ENCODE measurements around the gene DAPK2. TPM values are rescaled to one million over a fixed set of nuclear protein-coding genes. Genes with fewer than 3 reads are reported as not detected.

Gene DAPK2
- total RNA-seq, 4 donors from 2014 or later: 64.6 to 189 (median 125) TPM

DNA sequence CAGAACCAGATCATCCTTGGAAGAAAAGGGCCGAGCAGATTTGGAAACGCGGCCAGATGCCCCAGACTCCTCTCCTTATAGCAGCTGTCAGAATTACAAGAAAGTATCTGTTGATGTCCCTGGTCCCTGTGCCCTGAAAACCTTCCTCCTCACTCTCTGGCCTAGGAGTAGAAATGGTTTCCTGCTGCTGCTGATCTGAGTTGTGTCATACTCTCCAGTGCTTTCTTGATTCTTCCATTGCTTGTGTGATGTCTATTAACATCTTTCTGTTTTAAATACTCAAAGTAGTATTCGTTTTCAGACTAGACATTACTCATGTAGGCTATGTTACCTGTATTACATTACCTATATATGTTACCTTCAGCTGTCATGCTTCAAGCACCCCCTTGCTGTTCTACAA, 185.7 kb downstream of the DAPK2 start:
- H3K36me3 ChIP-seq: no peaks in the 10 kb centered on the region
- no peaks in the 10 kb centered on the region for H3K9me3 ChIP-seq
- DNase-seq: no peak
- H3K27me3 ChIP-seq: no peaks in the 10 kb centered on the region
- TF ChIP-seq, protein P1, sequence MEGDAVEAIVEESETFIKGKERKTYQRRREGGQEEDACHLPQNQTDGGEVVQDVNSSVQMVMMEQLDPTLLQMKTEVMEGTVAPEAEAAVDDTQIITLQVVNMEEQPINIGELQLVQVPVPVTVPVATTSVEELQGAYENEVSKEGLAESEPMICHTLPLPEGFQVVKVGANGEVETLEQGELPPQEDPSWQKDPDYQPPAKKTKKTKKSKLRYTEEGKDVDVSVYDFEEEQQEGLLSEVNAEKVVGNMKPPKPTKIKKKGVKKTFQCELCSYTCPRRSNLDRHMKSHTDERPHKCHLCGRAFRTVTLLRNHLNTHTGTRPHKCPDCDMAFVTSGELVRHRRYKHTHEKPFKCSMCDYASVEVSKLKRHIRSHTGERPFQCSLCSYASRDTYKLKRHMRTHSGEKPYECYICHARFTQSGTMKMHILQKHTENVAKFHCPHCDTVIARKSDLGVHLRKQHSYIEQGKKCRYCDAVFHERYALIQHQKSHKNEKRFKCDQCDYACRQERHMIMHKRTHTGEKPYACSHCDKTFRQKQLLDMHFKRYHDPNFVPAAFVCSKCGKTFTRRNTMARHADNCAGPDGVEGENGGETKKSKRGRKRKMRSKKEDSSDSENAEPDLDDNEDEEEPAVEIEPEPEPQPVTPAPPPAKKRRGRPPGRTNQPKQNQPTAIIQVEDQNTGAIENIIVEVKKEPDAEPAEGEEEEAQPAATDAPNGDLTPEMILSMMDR (IDR thresholded peaks at IDR 0.05): no peak
- no peak for TF ChIP-seq POLR2A (IDR thresholded peaks at IDR 0.05)
- H3K27ac ChIP-seq: peak overlapping the region in 1 of 4 donors; percentile 65
- H3K4me1 ChIP-seq: no peaks in the 10 kb centered on the region
- H3K4me3 ChIP-seq: no peak overlapping the region

DNA sequence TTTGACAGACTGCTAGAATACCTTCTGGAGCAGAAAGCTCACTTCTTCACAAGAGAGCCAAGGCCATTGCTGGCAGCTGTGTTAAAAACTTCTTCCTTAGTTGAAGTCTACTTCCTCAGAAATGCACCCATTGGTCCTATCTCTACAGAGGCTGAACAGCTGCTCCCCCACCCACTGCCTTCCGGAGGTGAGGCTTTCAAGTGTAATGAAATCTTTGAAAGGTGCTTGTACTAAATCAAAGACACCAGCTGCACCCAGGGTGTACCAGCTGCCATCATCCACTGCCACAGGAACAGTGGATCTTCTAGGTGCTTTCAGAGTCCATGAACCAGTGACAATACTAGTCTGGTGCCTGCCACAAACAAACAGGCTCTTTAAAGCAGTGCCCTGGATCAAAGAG, 186.1 kb downstream of the DAPK2 start:
- no peak overlapping the region for H3K4me3 ChIP-seq
- no peaks in the 10 kb centered on the region for H3K36me3 ChIP-seq
- no peaks in the 10 kb centered on the region for H3K27me3 ChIP-seq
- H3K4me1 ChIP-seq: no peaks in the 10 kb centered on the region
- H3K9me3 ChIP-seq: no peaks in the 10 kb centered on the region
- TF ChIP-seq POLR2A (IDR thresholded peaks at IDR 0.05): no peak
- TF ChIP-seq, protein P1 (IDR thresholded peaks at IDR 0.05): no peak
- peak overlapping the region in 1 of 4 donors; percentile 65 for H3K27ac ChIP-seq
- peak in 2 of 3 donors; percentile 71 to 83 for DNase-seq

DNA sequence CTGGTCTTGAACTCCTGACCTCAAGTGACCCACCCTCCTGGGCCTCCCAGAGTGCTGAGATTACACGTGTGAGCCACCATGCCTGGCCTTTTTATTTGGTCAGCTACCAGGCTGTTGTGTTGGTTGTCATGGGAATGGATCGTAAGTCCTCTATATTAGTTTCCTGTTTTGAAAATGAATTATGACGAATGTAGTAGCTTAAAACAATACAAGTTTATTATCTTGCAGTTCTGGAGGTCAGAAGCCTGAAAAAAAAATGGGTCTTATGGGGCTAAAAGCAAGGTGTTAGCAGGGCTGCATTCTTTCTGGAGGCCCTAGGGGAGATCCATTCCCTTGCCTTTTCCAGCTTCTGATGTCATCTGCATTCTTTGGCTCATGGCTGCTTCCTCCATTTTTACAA, 187.4 kb downstream of the DAPK2 start:
- Histone ChIP-seq H3K27me3 (no peaks in the 10 kb centered on the region), H3K9me3 (no peaks in the 10 kb centered on the region), H3K4me1 (no peaks in the 10 kb centered on the region), H3K4me3 (no peak overlapping the region), H3K27ac (no peak overlapping the region), H3K36me3 (no peaks in the 10 kb centered on the region)
- TF ChIP-seq POLR2A (IDR thresholded peaks at IDR 0.05): no peak
- TF ChIP-seq, protein P1 (IDR thresholded peaks at IDR 0.05): no peak
- DNase-seq: no peak

DNA sequence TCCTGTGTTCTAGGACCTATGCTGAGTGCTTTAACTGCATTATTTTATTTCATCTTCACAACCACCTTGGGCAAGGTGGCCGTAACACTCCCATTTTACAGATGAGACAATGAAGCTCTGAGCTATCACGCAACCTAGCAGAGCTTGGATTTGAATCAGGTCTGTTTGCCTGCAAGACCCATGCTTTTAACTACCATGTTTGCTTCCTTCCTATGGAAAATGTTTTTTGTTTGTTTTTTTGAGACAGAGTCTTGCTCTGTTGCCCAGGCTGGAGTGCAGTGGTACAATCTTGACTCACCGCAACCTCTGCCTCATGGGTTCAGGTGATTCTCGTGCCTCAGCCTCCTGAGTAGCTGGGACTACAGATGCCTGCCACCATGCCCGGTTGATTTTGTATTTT, 187.8 kb downstream of the DAPK2 start:
- Histone ChIP-seq H3K36me3 (no peaks in the 10 kb centered on the region), H3K9me3 (no peaks in the 10 kb centered on the region), H3K27me3 (no peaks in the 10 kb centered on the region), H3K4me1 (no peaks in the 10 kb centered on the region), H3K4me3 (no peak overlapping the region), H3K27ac (no peak overlapping the region)
- DNase-seq: no peak
- TF ChIP-seq, protein P1 (IDR thresholded peaks at IDR 0.05): no peak
- no peak for TF ChIP-seq POLR2A (IDR thresholded peaks at IDR 0.05)

DNA sequence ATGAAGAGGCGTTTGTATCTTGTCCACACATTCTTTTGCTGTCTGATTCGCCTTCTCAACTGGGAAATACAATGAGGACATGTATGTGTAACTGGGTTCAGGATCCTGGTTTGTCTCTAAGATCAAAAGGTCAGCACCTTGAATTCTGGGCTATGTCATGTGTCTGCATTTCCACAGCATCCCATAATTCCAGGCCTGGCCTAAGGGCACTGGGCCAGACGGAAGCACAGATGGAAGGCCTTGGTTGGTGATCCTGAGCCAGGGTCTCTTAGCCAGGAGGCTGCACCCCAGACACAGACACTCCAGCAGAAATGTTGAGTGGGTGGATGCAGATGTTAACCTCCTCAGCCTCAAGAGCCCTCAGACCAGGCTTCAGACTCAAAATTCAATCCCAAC, 188.8 kb downstream of the DAPK2 start:
- no peak overlapping the region for H3K27ac ChIP-seq
- no peaks in the 10 kb centered on the region for H3K27me3 ChIP-seq
- no peak for TF ChIP-seq POLR2A (IDR thresholded peaks at IDR 0.05)
- TF ChIP-seq, protein P1 (IDR thresholded peaks at IDR 0.05): no peak
- H3K4me3 ChIP-seq: no peak overlapping the region
- H3K36me3 ChIP-seq: no peaks in the 10 kb centered on the region
- DNase-seq: no peak
- no peaks in the 10 kb centered on the region for H3K4me1 ChIP-seq
- no peaks in the 10 kb centered on the region for H3K9me3 ChIP-seq

Small RNAs within 50 kb of the gene (small RNA-seq; reads per million reads assigned to genes)
- gene AC015914.2 (0 reads per million in 2 donors), gene MIR422A (0 reads per million in 2 donors)

Other genes starting within 250 kb of the DAPK2 start
- gene HERC1, start 212.5 kb downstream of the DAPK2 start, total RNA-seq: 100 to 1,000 TPM in 3 of 4 donors, 10 to 100 TPM in 1; 76.0 to 176 (median 102) TPM
- gene CIAO2A, start 47.4 kb upstream of the DAPK2 start, total RNA-seq: 100 to 1,000 TPM in 1 of 4 donors, 10 to 100 TPM in 3; 56.3 to 137 (median 78.0) TPM
- gene SNX1, start 49.5 kb upstream of the DAPK2 start, total RNA-seq: 100 to 1,000 TPM in 1 of 4 donors, 10 to 100 TPM in 3; 65.6 to 122 (median 83.8) TPM
- 10 to 100 TPM in 1 of 4 donors, under 1 TPM in 2, not detected in 1; 0.38 to 13.2 (median 0.40) TPM for gene SNX22, start 105.2 kb upstream of the DAPK2 start, total RNA-seq
- gene PPIB, start 116.5 kb upstream of the DAPK2 start, total RNA-seq: 100 to 1,000 TPM; 120 to 244 (median 200) TPM

Data from Peyer's patch (tissue), 4 donors.